HepG2 (cell line): ENCODE measurements around the gene TMC4. TPM values are rescaled to one million over a fixed set of nuclear protein-coding genes. Genes with fewer than 3 reads are reported as not detected.

Experiments used
- ATAC-seq: fragments of 200-7000 bp; cut with Tn5 transposase; 3 replicates; pipeline ENCODE4 v1.9.1; 2020; ENCODE audit warnings: mild to moderate bottlenecking, moderate library complexity
- BruUV-seq: library from RNA; stranded (reverse); fragments of 400-500 nt; replicated peaks from 2 replicates; lab custom pipeline; 2021; lab: Mats Ljungman, UMichigan
- CTCF ChIA-PET: fragments of 300-600 bp; formaldehyde crosslinking; extraction: SDS; loops from one replicate; lab custom pipeline; 2021; ENCODE audit warnings: low total read pairs, inconsistent platforms, low intra/inter-chr PET ratio; lab: Yijun Ruan, JAX
- POLR2A ChIA-PET: fragments of 350-600 bp; sonication (Branson Sonifier 250); formaldehyde crosslinking; loops from one replicate; lab custom pipeline; 2020; ENCODE audit warnings: antibody characterized with exemption, inconsistent platforms; lab: Yijun Ruan, JAX
- DNase-seq: peaks from one replicate; pipeline ENCODE4 v3.0.0-alpha.2; 2015; ENCODE audit warnings: low spot score
- FAIRE-seq: peaks from 3 replicates; lab custom pipeline; 2011; peaks lifted over from hg19 to GRCh38; lab: Jason Lieb, UNC
- H2AFZ ChIP-seq: one replicate; pipeline ENCODE4 v1.6.1; 2011; ENCODE audit warnings: low read length, inconsistent platforms
- H3K27ac ChIP-seq: fragments of 300-600 bp; 3 replicates; pipeline ENCODE4 v1.8.0; 2011; ENCODE audit warnings: mixed run types, mild to moderate bottlenecking, mixed read lengths, low read length, inconsistent platforms; ENCODE audit not compliant: insufficient read depth; ENCODE audit errors: extremely low read length
- H3K27me3 ChIP-seq, 2 experiments: fragments of 200-600 bp in 1 of 2; 2 replicates in 1 of 2; 3 replicates in 1 of 2; pipeline versions ENCODE4 v1.6.0 to v1.8.0; 2011; ENCODE audit warnings: low read length in 2 of 2, mild to moderate bottlenecking in 2 of 2, moderate library complexity in 2 of 2, inconsistent platforms in 1 of 2; ENCODE audit not compliant: insufficient read depth in 2 of 2, control insufficient read depth in 1 of 2
- H3K36me3 ChIP-seq, 2 experiments: fragments of 200-600 bp in 1 of 2; replicated peaks in 1 of 2; 2 replicates in 1 of 2; 3 replicates in 1 of 2; pipeline versions ENCODE4 v1.5.1 to v1.8.0; 2011; ENCODE audit warnings: low read length in 2 of 2, inconsistent platforms in 1 of 2; ENCODE audit not compliant: insufficient read depth in 2 of 2, control insufficient read depth in 1 of 2
- H3K4me1 ChIP-seq: 2 replicates; pipeline ENCODE4 v1.5.1; 2012; ENCODE audit warnings: low read length, inconsistent platforms; ENCODE audit not compliant: insufficient read depth
- H3K4me2 ChIP-seq: 2 replicates; pipeline ENCODE4 v1.6.0; 2011; ENCODE audit warnings: low read depth, low read length, inconsistent platforms
- H3K4me3 ChIP-seq, 3 experiments: fragments of 200-600 bp in 1 of 3; sonication (generic), shearing (Covaris generic) in 1 of 3; replicated peaks in 1 of 3; 2 replicates each; pipeline ENCODE4 v1.5.1; 2011 to 2016; ENCODE audit warnings: low read length in 3 of 3, inconsistent platforms in 2 of 3, low read depth in 2 of 3, mild to moderate bottlenecking in 2 of 3, control low read depth in 1 of 3, mixed read lengths in 1 of 3; ENCODE audit not compliant: insufficient read depth in 1 of 3
- H3K79me2 ChIP-seq: one replicate; pipeline ENCODE4 v1.6.1; 2011; ENCODE audit warnings: low read length, inconsistent platforms; ENCODE audit not compliant: insufficient read depth
- H3K9ac ChIP-seq: 2 replicates; pipeline ENCODE4 v1.6.0; 2011; ENCODE audit warnings: mild to moderate bottlenecking, low read depth, low read length, inconsistent platforms; ENCODE audit not compliant: insufficient read depth
- H3K9me3 ChIP-seq: 2 replicates; pipeline ENCODE4 v1.5.1; 2012; ENCODE audit warnings: mild to moderate bottlenecking, low read length
- H4K20me1 ChIP-seq: 2 replicates; pipeline ENCODE4 v1.6.0; 2011; ENCODE audit warnings: inconsistent platforms, mild to moderate bottlenecking, low read length, moderate library complexity; ENCODE audit not compliant: insufficient read depth
- CHD2 ChIP-seq: IDR thresholded peaks from 2 replicates; pipeline ENCODE4 v1.6.1; 2011; ENCODE audit warnings: low read depth, low read length, improper control_type of control experiment
- FOSL1 ChIP-seq: sonication (generic); formaldehyde crosslinking; IDR thresholded peaks from 2 replicates; pipeline ENCODE4 v1.9.0; 2021; ENCODE audit warnings: missing genetic modification reagents, borderline replicate concordance
- IRX3 ChIP-seq: sonication (generic); formaldehyde crosslinking; IDR thresholded peaks from 2 replicates; pipeline ENCODE4 v1.8.1; 2023; ENCODE audit warnings: mild to moderate bottlenecking, low read depth, missing genetic modification reagents, borderline replicate concordance
- RBFOX2 ChIP-seq: fragments of 200-400 bp; formaldehyde crosslinking; IDR thresholded peaks from 2 replicates; pipeline ENCODE4 v1.6.1; 2017; ENCODE audit warnings: low read depth, mild to moderate bottlenecking, low read length
- RBM39 ChIP-seq: fragments of 200-400 bp; formaldehyde crosslinking; IDR thresholded peaks from one replicate; pipeline ENCODE4 v1.6.1; 2018; ENCODE audit warnings: antibody characterized with exemption, mild to moderate bottlenecking, low read depth, low read length; ENCODE audit not compliant: poor library complexity, severe bottlenecking
- SP4 ChIP-seq: sonication (generic); formaldehyde crosslinking; IDR thresholded peaks from 2 replicates; pipeline ENCODE4 v1.8.1; 2023; ENCODE audit warnings: mild to moderate bottlenecking, missing genetic modification reagents
- YEATS2 ChIP-seq: sonication (generic); formaldehyde crosslinking; IDR thresholded peaks from 2 replicates; pipeline ENCODE4 v1.4.0; 2020; ENCODE audit warnings: missing genetic modification reagents, borderline replicate concordance
- ZKSCAN1 ChIP-seq: fragments of 150-350 bp; IDR thresholded peaks from 2 replicates; pipeline ENCODE4 v1.6.1; 2014; ENCODE audit warnings: low read length
- ZNF333 ChIP-seq: sonication (generic); formaldehyde crosslinking; IDR thresholded peaks from 2 replicates; pipeline ENCODE4 v1.4.0; 2020; ENCODE audit warnings: mild to moderate bottlenecking, missing genetic modification reagents, borderline replicate concordance
- ZNF703 ChIP-seq: sonication (generic); formaldehyde crosslinking; IDR thresholded peaks from 2 replicates; pipeline ENCODE4 v1.5.1; 2020; ENCODE audit warnings: missing genetic modification reagents, mild to moderate bottlenecking, moderate library complexity, borderline replicate concordance
- ZNF816 ChIP-seq: sonication (generic); formaldehyde crosslinking; IDR thresholded peaks from 2 replicates; pipeline ENCODE4 v1.8.0; 2022; ENCODE audit warnings: missing genetic modification reagents, mild to moderate bottlenecking, borderline replicate concordance
- ZSCAN25 ChIP-seq: sonication (generic); formaldehyde crosslinking; IDR thresholded peaks from 2 replicates; pipeline ENCODE4 v1.8.0; 2022; ENCODE audit warnings: mild to moderate bottlenecking, missing genetic modification reagents
- WGBS: methylation state at CpG from one replicate; pipeline ENCODE4 v1.1.6; 2017; ENCODE audit warnings: low lambda C conversion rate; 5-methylcytosine and 5-hydroxymethylcytosine counted together
- in situ Hi-C: cut with HindIII; loops from 2 replicates; pipeline ENCODE4 v1.10.0; 2017; ENCODE audit warnings: low pct_unique_long_range_greater_than_20kb; ENCODE audit not compliant: extremely low pct_ligation_motif_present
- intact Hi-C: fragments of 100-400 bp; cut with micrococcal nuclease; formaldehyde crosslinking; loops from one replicate; pipeline ENCODE4 v1.10.0; 2022; ENCODE audit not compliant: unreplicated experiment
- polyA plus RNA-seq, 8 experiments: library from polyadenylated mRNA; depleted of rRNA in 3 of 8; stranded (reverse) in 7 of 8; unstranded in 1 of 8; fragments of >200 nt; fragmentation: Illumina TruSeq in 4 of 8; extraction: Trizol in 4 of 8; gene quantifications; 2 replicates each; pipeline versions ENCODE4 v1.2.1 to v1.2.3, GENCODE V29; 2011 to 2016; ENCODE audit warnings: low read depth in 4 of 8, missing spikeins in 1 of 8, mixed read lengths in 1 of 8; ENCODE audit not compliant: insufficient read depth in 1 of 8
- total RNA-seq, 5 experiments: library from RNA; depleted of rRNA; stranded (reverse); fragments of >200 nt; fragmentation: Illumina TruSeq; extraction: Trizol; gene quantifications; 2 replicates each; pipeline ENCODE4 v1.2.3, GENCODE V29; 2016; ENCODE audit warnings: low read depth in 1 of 5
- TF ChIP-seq, protein P1 (sequence below): sonication (generic); formaldehyde crosslinking; IDR thresholded peaks from 2 replicates; pipeline ENCODE4 v1.4.0; 2020; ENCODE audit warnings: missing genetic modification reagents
- TF ChIP-seq, protein P2 (sequence below): sonication (generic); formaldehyde crosslinking; IDR thresholded peaks from 2 replicates; pipeline ENCODE4 v1.4.0; 2020; ENCODE audit warnings: missing genetic modification reagents
- TF ChIP-seq, protein P3 (sequence below): sonication (generic); formaldehyde crosslinking; IDR thresholded peaks from 2 replicates; pipeline ENCODE4 v1.8.1; 2023; ENCODE audit warnings: mild to moderate bottlenecking, missing genetic modification reagents
- TF ChIP-seq, protein P4 (sequence below): sonication (generic); formaldehyde crosslinking; IDR thresholded peaks from 2 replicates; pipeline ENCODE4 v1.9.0; 2022; ENCODE audit warnings: low read depth, missing genetic modification reagents

TMC4 gene
- total and polyA plus RNA-seq, 2 of the 13 experiments (the other 11 are each of a cell fraction or from before 2014, with no cell fraction given), result 0.13 to 0.24 TPM

DNA sequence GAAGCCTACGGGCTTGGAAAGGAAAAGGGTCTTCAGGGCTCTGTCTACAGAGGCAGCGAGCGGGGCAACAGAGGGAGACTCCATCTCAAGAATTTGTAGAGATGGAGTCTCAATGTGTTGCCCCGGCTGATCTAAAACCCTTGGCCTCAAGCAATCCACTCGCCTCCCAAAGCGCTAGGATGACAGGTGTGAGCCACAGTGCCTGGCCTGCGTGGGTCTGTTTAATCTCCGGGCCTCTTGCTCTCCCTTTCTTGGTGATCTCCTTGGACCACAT lies 35.8 kb upstream of the TMC4 start:
- peaks cover 81% of the 10 kb centered on the region for H3K4me1 ChIP-seq
- no peak for DNase-seq
- H3K4me3 ChIP-seq, result peak overlapping the region in 1 of 3 experiments; percentile 55; a peak in 1 of 6 replicates
- H3K36me3 ChIP-seq, result peaks cover 20 to 43% of the 10 kb centered on the region in 2 experiments
- H3K27ac ChIP-seq, result peak overlapping the region; percentile 80
- no peak for ATAC-seq
- H3K4me2 ChIP-seq, result peak overlapping the region; percentile 83
- H3K79me2 ChIP-seq, result peaks cover 24% of the 10 kb centered on the region
- intact Hi-C loops (no loop called here), in situ Hi-C loops (no loop called here)
- no peaks in the 10 kb centered on the region for H3K9me3 ChIP-seq
- ChIA-PET POLR2A (interaction anchor here (1.2 to 4.9 kb wide), 6 partner anchors 9 to 72 kb away, joined by 3 to 114 read pairs (median 12); partner anchors contain the start of genes CNOT3, LENG1, MBOAT7 and RPS9), CTCF (interaction anchor here (0.6 kb wide), 1 partner anchor 22 kb away, joined by 3 read pairs; no protein-coding TSS in a partner anchor)
- H2AFZ ChIP-seq, result no peak overlapping the region
- BruUV-seq, result no TSS peak
- WGBS, result 38% methylated on average over 4 of the region's 8 CpGs
- FAIRE-seq, result no peak
- H3K27me3 ChIP-seq, result no peaks in the 10 kb centered on the region
- H3K9ac ChIP-seq, result peak overlapping the region; percentile 19; the same call in 1 of the 2 replicates
- H4K20me1 ChIP-seq, result peaks cover 55% of the 10 kb centered on the region
- TF ChIP-seq, protein P1, sequence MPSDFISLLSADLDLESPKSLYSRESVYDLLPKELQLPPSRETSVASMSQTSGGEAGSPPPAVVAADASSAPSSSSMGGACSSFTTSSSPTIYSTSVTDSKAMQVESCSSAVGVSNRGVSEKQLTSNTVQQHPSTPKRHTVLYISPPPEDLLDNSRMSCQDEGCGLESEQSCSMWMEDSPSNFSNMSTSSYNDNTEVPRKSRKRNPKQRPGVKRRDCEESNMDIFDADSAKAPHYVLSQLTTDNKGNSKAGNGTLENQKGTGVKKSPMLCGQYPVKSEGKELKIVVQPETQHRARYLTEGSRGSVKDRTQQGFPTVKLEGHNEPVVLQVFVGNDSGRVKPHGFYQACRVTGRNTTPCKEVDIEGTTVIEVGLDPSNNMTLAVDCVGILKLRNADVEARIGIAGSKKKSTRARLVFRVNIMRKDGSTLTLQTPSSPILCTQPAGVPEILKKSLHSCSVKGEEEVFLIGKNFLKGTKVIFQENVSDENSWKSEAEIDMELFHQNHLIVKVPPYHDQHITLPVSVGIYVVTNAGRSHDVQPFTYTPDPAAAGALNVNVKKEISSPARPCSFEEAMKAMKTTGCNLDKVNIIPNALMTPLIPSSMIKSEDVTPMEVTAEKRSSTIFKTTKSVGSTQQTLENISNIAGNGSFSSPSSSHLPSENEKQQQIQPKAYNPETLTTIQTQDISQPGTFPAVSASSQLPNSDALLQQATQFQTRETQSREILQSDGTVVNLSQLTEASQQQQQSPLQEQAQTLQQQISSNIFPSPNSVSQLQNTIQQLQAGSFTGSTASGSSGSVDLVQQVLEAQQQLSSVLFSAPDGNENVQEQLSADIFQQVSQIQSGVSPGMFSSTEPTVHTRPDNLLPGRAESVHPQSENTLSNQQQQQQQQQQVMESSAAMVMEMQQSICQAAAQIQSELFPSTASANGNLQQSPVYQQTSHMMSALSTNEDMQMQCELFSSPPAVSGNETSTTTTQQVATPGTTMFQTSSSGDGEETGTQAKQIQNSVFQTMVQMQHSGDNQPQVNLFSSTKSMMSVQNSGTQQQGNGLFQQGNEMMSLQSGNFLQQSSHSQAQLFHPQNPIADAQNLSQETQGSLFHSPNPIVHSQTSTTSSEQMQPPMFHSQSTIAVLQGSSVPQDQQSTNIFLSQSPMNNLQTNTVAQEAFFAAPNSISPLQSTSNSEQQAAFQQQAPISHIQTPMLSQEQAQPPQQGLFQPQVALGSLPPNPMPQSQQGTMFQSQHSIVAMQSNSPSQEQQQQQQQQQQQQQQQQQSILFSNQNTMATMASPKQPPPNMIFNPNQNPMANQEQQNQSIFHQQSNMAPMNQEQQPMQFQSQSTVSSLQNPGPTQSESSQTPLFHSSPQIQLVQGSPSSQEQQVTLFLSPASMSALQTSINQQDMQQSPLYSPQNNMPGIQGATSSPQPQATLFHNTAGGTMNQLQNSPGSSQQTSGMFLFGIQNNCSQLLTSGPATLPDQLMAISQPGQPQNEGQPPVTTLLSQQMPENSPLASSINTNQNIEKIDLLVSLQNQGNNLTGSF, result no peak
- TF ChIP-seq SP4 (peak; percentile 25; the same call in 1 of the 2 replicates), ZNF333 (CRISPR knock-in tag) (no peak), ZNF816 (CRISPR knock-in tag) (no peak), ZSCAN25 (CRISPR knock-in tag) (no peak), IRX3 (CRISPR knock-in tag) (no peak), YEATS2 (CRISPR knock-in tag) (no peak), RBFOX2 (peak; percentile 60; the same call in 1 of the 2 replicates), CHD2 (no peak), FOSL1 (no peak), ZKSCAN1 (no peak), ZNF703 (CRISPR knock-in tag) (no peak), RBM39 (peak; percentile 57)
- TF ChIP-seq, protein P2, sequence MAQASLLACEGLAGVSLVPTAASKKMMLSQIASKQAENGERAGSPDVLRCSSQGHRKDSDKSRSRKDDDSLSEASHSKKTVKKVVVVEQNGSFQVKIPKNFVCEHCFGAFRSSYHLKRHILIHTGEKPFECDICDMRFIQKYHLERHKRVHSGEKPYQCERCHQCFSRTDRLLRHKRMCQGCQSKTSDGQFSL (CRISPR knock-in tag), result no peak
- TF ChIP-seq, protein P3, sequence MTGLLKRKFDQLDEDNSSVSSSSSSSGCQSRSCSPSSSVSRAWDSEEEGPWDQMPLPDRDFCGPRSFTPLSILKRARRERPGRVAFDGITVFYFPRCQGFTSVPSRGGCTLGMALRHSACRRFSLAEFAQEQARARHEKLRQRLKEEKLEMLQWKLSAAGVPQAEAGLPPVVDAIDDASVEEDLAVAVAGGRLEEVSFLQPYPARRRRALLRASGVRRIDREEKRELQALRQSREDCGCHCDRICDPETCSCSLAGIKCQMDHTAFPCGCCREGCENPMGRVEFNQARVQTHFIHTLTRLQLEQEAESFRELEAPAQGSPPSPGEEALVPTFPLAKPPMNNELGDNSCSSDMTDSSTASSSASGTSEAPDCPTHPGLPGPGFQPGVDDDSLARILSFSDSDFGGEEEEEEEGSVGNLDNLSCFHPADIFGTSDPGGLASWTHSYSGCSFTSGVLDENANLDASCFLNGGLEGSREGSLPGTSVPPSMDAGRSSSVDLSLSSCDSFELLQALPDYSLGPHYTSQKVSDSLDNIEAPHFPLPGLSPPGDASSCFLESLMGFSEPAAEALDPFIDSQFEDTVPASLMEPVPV (CRISPR knock-in tag), result no peak
- TF ChIP-seq, protein P4, sequence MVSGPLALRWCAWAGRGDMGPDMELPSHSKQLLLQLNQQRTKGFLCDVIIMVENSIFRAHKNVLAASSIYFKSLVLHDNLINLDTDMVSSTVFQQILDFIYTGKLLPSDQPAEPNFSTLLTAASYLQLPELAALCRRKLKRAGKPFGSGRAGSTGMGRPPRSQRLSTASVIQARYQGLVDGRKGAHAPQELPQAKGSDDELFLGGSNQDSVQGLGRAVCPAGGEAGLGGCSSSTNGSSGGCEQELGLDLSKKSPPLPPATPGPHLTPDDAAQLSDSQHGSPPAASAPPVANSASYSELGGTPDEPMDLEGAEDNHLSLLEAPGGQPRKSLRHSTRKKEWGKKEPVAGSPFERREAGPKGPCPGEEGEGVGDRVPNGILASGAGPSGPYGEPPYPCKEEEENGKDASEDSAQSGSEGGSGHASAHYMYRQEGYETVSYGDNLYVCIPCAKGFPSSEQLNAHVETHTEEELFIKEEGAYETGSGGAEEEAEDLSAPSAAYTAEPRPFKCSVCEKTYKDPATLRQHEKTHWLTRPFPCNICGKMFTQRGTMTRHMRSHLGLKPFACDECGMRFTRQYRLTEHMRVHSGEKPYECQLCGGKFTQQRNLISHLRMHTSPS (CRISPR knock-in tag), result no peak
